ENCODE results near the gene WNT2B. TPM values are rescaled to one million over a fixed set of nuclear protein-coding genes. Genes with fewer than 3 reads are reported as not detected.

WNT2B gene
- total RNA-seq, 2 donors from 2014 or later = 10.0 to 15.4 TPM

DNA sequence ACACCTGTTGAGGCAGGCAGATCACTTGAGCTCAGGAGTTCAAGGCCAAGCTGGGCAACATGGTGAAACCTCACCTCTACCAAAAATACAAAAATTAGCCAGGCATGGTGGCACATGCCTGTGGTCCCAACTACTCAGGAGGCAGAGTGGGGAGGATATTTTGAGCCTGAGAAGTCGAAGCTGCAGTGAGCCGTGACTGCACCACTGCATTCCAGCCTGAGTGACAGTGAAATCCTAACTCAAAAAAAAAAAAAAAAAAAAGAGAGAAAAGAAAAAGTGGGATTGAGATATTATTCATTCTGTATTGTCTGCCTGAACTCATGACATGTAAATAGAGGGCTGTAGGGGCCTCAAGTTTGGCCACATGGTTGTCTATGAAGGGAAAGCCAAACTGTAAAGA, 37.3 kb downstream of the WNT2B start:
- ATAC-seq (ENCODE audit: insufficient number of reproducible peaks, low FRiP score, low read depth) = no peak
- Histone ChIP-seq H3K27me3 (replicated peaks; ENCODE audit: insufficient read depth) (no peaks in the 10 kb centered on the region), H3K4me1 (ENCODE audit: control insufficient read depth in 1 of 2, low read depth in 2 of 2) (peaks cover 12 to 20% of the 10 kb centered on the region in 2 donors), H3K9me3 (no peaks in the 10 kb centered on the region), H3K4me3 (no peak overlapping the region), H3K36me3 (peaks cover 4% of the 10 kb centered on the region), H3K27ac (peak overlapping the region in 1 of 2 donors; percentile 96)
- TF ChIP-seq, protein P1, sequence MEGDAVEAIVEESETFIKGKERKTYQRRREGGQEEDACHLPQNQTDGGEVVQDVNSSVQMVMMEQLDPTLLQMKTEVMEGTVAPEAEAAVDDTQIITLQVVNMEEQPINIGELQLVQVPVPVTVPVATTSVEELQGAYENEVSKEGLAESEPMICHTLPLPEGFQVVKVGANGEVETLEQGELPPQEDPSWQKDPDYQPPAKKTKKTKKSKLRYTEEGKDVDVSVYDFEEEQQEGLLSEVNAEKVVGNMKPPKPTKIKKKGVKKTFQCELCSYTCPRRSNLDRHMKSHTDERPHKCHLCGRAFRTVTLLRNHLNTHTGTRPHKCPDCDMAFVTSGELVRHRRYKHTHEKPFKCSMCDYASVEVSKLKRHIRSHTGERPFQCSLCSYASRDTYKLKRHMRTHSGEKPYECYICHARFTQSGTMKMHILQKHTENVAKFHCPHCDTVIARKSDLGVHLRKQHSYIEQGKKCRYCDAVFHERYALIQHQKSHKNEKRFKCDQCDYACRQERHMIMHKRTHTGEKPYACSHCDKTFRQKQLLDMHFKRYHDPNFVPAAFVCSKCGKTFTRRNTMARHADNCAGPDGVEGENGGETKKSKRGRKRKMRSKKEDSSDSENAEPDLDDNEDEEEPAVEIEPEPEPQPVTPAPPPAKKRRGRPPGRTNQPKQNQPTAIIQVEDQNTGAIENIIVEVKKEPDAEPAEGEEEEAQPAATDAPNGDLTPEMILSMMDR (IDR thresholded peaks at IDR 0.05) = no peak
- no peak for DNase-seq (ENCODE audit: low spot score)

DNA sequence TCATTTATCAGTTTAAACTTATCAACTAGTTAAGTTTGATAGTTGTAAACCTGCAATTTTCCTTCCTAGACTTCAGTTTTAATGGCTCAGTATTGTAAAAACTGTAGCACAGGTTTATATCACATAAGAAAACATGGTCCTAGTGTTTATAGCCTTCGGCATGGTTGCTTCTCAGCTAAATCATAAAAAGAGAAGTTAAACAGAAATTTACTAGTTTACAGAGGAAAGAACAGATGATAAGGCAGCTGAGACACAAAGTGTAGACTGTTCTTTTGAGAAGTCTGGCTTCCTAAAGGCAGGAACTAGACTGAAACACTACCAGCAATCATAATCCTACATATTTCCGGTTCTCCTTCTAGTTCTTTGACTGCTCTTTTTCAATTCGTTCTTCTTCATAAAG, 39.8 kb downstream of the WNT2B start:
- no peak overlapping the region for H3K27ac ChIP-seq
- no peaks in the 10 kb centered on the region for H3K9me3 ChIP-seq
- ATAC-seq (ENCODE audit: insufficient number of reproducible peaks, low FRiP score, low read depth) = no peak

DNA sequence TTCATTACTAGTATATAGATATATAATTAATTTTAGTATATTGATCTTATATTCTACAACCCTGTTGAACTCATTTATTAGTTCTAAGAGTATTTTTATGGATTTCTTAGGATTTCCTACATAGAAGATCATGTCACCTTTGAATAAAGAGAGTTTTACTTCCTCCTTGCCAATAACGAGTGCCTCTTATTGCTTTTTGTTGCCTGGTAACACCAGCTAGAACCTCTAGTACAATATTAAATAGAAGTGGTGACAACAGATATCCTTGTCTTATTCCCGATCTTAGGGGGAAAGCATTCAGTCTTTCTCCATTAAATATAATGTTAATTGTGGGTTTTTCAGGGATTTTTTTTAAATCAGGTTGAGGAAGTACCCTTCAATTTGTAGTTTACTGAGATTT, 40.8 kb downstream of the WNT2B start:
- ATAC-seq (ENCODE audit: insufficient number of reproducible peaks, low FRiP score, low read depth) (no peak), DNase-seq (ENCODE audit: low spot score) (no peak)
- TF ChIP-seq, protein P1 (IDR thresholded peaks at IDR 0.05) = no peak
- peaks cover 6 to 10% of the 10 kb centered on the region in 2 donors for H3K4me1 ChIP-seq (ENCODE audit: control insufficient read depth in 1 of 2, low read depth in 2 of 2)
- no peaks in the 10 kb centered on the region for H3K9me3 ChIP-seq
- peaks cover 4% of the 10 kb centered on the region for H3K36me3 ChIP-seq
- H3K4me3 ChIP-seq = no peak overlapping the region
- H3K27me3 ChIP-seq (replicated peaks; ENCODE audit: insufficient read depth) = no peaks in the 10 kb centered on the region
- H3K27ac ChIP-seq = no peak overlapping the region

More for the DNA sequence above, 39.8 kb downstream of the WNT2B start:
- TF ChIP-seq, protein P1 (IDR thresholded peaks at IDR 0.05) = no peak
- Histone ChIP-seq H3K27me3 (replicated peaks; ENCODE audit: insufficient read depth) (no peaks in the 10 kb centered on the region), H3K36me3 (peaks cover 4% of the 10 kb centered on the region), H3K4me3 (no peak overlapping the region), H3K4me1 (ENCODE audit: control insufficient read depth in 1 of 2, low read depth in 2 of 2) (peaks cover 12 to 20% of the 10 kb centered on the region in 2 donors)
- no peak for DNase-seq (ENCODE audit: low spot score)

DNA sequence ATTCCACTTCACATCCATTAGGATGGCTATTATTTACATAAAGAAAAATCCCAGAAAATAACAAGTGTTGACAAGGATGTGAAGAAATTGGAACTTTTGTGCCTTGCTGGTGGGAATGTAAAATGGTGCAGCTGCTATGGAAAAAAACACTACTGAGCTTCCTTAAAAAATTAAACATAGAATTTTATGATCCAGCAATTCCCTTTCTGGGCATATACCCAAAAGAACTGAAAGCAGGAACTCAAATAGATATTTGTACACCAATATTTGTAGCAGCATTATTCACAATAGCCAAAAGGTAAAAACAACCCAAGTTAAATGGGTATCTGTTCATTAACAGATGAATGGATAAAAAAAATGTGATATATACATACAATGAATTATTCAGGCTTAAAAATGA, 45.6 kb downstream of the WNT2B start:
- TF ChIP-seq, protein P1 (IDR thresholded peaks at IDR 0.05) = no peak
- Histone ChIP-seq H3K27me3 (replicated peaks; ENCODE audit: insufficient read depth) (no peaks in the 10 kb centered on the region), H3K4me1 (ENCODE audit: control insufficient read depth in 1 of 2, low read depth in 2 of 2) (no peaks in the 10 kb centered on the region), H3K36me3 (no peaks in the 10 kb centered on the region), H3K27ac (no peak overlapping the region), H3K9me3 (no peaks in the 10 kb centered on the region), H3K4me3 (no peak overlapping the region)
- ATAC-seq (ENCODE audit: insufficient number of reproducible peaks, low FRiP score, low read depth) (no peak), DNase-seq (ENCODE audit: low spot score) (no peak)

DNA sequence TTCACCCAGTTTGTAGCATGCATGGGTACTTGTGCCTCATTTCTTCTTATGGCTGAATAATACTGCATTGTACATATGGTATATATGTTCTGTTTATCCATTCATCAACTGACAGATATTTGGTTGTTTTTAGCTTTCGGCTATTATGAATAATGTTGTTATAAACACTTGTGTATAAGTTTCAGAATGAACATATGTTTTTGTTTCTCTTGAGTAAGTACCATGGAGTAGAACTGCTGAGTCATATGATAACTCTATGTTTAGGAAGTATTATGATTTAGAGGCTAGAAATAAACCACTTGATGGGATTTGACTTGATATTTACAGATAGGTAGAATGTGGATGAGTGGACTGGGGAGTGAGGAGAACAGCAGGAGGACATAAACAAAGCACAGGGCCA, 48.6 kb downstream of the WNT2B start:
- Histone ChIP-seq H3K36me3 (no peaks in the 10 kb centered on the region), H3K27me3 (replicated peaks; ENCODE audit: insufficient read depth) (no peaks in the 10 kb centered on the region), H3K4me1 (ENCODE audit: control insufficient read depth in 1 of 2, low read depth in 2 of 2) (no peaks in the 10 kb centered on the region), H3K27ac (no peak overlapping the region), H3K9me3 (no peaks in the 10 kb centered on the region), H3K4me3 (no peak overlapping the region)
- ATAC-seq (ENCODE audit: insufficient number of reproducible peaks, low FRiP score, low read depth) = no peak
- TF ChIP-seq, protein P1 (IDR thresholded peaks at IDR 0.05) = no peak
- DNase-seq (ENCODE audit: low spot score) = no peak
